HL-60/S4 (cell line): ENCODE results near the gene ABCC3.
"Not testable (repeated sequence)": the region's sequence is repeated elsewhere in the genome, so short reads cannot be mapped to it uniquely, and the experiment has no call there.

ENCODE experiments used
- in situ Hi-C: fragments of 300-500 bp; cut with MboI; formaldehyde crosslinking; loops from 2 replicates; pipeline ENCODE4 v1.14.3; 2022; ENCODE audit warnings: low sequenced_read_pairs

The ABCC3 gene

GRCh38 chr17:50663812-50664374 lies 29.2 kb downstream of the ABCC3 start:
- in situ Hi-C loops = no loop called here

DNA sequence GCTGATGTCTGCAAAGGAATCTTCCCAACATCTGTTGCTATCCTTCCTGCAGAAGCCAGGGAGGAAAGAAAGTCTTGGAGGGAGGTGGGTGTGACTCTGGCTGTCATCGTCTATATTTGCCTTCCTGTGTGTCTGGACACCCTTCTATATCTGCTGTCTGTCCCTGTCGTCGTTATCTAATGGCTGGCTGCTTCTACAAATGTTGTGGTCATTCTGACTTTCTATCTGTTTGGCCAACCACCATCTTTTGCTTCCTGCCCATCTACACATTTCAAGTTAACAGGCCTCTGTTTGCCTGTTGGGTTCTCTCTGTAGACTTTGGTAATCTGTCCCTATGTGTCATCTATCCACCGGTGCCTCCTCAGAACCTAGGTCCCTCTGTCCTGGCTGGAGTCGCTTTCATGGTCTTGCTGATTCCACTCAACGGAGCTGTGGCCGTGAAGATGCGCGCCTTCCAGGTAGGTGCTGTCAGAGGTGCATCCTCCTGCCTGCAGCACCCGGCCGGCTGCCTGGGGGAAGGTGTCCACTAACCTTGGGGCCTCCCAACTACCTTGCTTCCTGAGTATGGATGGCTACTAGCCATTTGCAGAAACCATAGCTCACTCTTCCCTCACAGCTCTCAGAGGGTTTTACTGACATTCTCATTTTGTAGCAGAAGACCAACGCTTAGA lies 30.2 kb downstream of the ABCC3 start:
- in situ Hi-C loops = no loop called here

DNA sequence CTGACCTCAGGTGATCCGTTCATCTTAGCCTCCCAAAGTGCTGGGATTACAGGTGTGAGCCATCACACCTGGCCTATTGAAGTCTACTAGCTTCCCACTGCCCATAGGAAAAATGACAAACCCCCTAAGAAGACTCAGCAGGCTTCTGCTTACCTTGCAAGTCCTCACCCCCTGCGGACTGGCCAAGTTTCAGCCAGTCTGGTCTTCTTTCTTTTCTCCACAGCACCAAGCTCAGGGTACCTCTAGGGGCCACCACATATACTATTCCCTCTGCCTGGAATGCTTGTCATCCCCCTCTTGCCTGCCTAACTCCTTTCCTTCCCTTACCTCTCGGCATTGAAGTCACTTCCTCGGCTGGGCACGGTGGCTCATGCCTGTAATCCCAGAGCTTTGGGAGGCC lies 31.2 kb downstream of the ABCC3 start:
- in situ Hi-C loops = no loop called here

DNA sequence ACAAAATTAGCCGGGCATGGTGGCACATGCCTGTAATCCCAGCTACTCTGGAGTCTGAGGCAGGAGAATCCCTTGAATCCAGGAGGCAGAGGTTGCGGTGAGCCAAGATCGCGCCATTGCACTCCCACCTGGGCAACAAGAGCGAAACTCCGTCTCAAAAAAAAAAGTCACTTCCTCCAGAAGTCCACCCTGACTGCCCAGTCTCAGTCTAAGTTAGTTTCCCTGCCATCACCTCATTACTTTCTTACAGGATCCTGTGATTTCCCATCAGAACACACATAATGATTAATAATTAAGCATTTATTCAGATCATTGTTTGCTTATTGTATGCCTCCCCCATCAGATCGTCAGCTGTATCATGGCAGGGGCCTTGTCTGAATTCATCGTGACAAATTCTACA lies 31.6 kb downstream of the ABCC3 start:
- in situ Hi-C loops = no loop called here

GRCh38 chr17:50667259-50668024 lies 32.8 kb downstream of the ABCC3 start:
- in situ Hi-C loops = no loop called here

DNA sequence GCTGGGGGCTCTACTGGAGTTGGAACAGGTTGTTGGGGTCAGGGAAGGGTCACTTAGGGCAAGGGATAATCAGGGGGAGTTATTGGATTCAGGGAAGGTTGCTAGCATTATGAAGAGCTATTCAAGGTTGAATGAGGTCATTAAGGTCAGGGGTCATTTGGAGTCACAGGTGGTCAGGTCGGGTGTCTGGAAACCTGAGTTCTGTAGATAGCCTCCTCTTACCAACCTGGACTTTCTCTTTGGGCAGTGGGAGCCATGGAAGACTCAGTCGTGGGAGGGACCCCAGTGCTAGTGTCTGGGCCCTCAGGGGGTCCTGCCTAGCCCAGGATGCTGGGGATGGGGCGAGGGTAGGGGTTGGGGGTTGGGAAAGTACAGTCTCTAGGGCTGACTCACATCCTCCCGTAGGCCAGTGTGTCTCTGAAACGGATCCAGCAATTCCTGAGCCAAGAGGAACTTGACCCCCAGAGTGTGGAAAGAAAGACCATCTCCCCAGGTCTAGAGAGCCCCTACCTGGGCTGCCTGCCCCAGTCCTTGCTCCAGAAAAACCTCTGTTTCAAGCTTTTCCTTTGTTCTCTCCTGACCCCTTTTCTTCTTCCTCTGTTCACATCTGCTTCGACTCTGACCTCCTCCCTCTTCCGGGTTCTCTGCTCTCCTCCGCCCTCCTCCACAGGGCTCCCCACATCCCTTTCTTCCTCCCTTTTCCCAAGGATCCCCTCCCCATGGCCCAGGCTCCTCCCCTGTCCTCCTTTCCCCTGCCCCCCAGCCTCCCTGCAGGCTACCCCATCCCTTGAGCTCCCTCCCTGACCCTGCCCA lies 33.5 kb downstream of the ABCC3 start:
- in situ Hi-C loops = no loop called here

DNA sequence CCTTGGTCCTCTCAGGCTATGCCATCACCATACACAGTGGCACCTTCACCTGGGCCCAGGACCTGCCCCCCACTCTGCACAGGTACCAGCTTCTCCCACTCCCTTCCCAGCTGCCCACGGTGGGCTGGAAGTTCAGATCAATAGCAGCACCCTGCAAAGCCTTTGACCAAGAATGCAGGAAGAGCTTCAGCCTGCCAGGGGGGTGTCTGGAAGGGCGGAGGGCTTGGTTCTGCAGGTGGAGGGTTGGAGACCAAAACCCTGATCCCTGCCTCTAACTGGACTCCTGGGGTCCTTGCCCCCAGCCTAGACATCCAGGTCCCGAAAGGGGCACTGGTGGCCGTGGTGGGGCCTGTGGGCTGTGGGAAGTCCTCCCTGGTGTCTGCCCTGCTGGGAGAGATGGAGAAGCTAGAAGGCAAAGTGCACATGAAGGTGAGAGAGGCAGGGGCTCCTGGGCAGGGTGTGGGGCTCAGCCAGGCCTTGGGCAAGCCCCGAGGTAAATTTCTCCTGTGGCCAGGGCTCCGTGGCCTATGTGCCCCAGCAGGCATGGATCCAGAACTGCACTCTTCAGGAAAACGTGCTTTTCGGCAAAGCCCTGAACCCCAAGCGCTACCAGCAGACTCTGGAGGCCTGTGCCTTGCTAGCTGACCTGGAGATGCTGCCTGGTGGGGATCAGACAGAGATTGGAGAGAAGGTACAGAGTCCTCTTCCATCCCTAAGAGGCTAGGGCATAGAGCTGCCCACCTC lies 34.3 kb downstream of the ABCC3 start:
- in situ Hi-C loops = no loop called here

- in situ Hi-C loops = no loop called here
Measured at GRCh38 chr17:50672071-50672470, 37.4 kb downstream of the ABCC3 start.

DNA sequence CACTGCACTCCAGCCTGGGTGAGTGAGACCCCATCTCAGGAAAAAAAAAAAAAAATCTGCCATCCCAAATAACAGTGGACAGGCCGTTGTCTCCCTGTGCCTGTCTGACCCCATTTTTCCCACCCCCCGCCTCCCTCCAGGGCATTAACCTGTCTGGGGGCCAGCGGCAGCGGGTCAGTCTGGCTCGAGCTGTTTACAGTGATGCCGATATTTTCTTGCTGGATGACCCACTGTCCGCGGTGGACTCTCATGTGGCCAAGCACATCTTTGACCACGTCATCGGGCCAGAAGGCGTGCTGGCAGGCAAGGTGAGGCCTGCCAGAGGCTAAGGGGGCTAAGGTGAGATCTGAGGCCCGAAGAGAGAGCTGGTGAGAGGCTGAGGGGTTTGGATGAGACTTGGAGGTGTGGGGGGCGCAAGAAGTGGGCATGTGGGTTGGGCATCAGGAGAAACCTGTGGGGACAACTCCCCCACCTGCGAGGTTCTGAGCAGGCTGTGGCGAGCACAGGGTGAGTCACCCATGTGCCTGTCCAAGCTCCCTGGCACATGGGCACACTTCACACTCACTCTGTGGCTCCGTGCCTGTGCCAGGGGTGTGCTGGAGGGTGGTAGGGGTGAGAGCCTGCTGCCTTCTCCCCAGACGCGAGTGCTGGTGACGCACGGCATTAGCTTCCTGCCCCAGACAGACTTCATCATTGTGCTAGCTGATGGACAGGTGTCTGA lies 38.3 kb downstream of the ABCC3 start:
- in situ Hi-C loops = no loop called here

- in situ Hi-C loops = no loop called here
Measured at GRCh38 chr17:50675190-50675589, 40.5 kb downstream of the ABCC3 start.

GRCh38 chr17:50675627-50676026 lies 40.9 kb downstream of the ABCC3 start:
- in situ Hi-C loops = no loop called here

GRCh38 chr17:50676065-50676975 lies 41.6 kb downstream of the ABCC3 start:
- in situ Hi-C loops = no loop called here

GRCh38 chr17:50677851-50678375 lies 43.2 kb downstream of the ABCC3 start:
- in situ Hi-C loops = no loop called here

DNA sequence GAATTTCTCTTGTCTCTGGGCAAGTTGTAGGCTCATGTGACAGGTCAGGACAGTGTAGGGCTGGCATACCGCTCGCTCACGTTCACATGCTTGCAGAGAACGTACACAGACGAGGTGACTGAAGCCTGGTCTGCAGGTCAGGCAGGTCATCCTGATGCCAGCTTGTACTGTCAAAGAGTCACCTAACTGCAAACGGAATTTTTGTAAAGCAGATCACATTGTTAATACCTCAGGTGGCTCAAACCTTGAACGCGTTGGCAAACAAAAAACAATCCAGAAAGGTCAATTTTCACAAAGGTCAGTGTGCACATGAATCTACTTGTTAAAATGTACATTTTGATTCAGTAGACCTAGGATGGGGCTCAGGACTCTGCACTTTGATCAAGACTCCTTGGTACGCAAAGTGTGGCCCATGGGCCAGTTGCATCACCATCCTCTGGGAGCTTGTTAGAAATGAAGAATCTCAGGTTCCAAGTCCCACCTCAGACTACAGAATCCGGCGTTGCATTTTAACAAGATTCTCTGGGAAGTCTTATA lies 44.4 kb downstream of the ABCC3 start:
- in situ Hi-C loops = no loop called here

DNA sequence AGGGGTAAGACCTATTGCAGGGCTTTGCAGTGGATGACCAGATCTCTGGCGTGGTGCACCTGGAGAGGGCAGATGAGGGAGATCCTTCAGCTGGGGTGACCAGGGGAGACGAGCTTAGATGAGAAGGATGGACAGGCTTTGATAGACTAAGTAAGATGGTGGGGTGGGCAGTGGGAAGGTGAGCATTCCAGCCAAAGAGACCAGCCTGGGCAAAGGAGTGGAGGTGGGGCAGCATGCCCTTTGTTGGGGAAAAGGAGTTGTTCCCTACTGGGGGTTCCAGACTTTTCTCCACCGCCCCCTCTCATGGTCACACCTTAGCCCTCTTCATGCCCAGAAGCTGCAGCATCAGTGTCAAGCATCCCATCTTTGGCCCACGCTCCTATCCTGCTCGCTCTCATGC lies 45.4 kb downstream of the ABCC3 start:
- in situ Hi-C loops = no loop called here

- in situ Hi-C loops = not testable (repeated sequence)
Measured at GRCh38 chr17:50680543-50681262, 46.0 kb downstream of the ABCC3 start.

- in situ Hi-C loops = no loop called here
Measured at GRCh38 chr17:50681263-50682200, 46.9 kb downstream of the ABCC3 start.
